ENCODE results near the gene BANP. TPM values are rescaled to one million over a fixed set of nuclear protein-coding genes. Genes with fewer than 3 reads are reported as not detected.
"Not testable (repeated sequence)": the region's sequence is repeated elsewhere in the genome, so short reads cannot be mapped to it uniquely, and the experiment has no call there.

The BANP gene
- total RNA-seq, 1 donor from 2014 or later, result 34.3 TPM

DNA sequence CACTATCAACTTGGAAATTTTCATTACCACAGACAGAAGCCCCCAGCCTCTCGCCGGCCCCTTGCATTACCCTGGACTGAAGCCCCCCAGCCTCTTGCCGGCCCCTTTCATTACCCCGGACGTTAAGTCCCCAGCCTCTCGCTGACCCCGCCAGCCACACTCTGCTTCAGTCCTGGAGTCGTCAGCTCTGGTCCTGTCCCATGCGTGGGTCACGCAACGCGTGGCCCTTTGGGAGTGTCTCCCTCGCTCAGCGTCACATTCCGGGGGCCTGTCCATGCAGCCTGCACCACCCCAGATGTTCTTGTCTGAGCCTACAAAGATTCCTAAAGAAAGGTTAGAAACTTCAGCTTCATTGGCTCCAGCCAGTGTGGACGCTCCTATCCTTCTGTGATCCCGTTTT, 153.1 kb downstream of the BANP start:
- DNase-seq, result not testable (repeated sequence)

DNA sequence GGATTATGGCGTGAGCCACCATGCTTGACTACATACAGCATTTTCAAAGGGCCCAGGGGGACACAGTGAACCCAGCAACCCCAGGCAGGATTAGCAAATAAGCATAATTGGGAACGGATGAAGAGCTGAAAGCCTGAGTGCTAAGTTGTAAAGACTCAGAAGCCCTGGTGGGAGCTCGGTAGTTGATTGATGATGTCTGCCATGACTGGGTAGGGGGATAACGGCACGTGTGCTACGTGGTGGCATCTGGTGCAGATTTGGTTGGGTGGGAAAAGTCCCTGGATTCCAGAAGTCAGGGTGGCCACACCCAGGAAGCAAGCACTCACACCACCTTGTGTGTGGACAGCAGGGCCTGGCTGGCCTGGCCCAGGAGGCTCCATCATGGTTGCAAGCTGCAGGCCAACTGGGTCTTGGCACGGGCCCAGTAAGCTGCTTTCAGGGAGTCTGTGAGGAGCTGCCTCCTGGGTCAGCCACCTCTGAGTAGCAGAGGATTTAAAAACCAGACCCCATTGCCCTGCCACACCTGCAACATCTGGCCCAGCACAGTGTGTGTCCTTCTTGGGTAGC, 154.4 kb downstream of the BANP start:
- not testable (repeated sequence) for DNase-seq

DNA sequence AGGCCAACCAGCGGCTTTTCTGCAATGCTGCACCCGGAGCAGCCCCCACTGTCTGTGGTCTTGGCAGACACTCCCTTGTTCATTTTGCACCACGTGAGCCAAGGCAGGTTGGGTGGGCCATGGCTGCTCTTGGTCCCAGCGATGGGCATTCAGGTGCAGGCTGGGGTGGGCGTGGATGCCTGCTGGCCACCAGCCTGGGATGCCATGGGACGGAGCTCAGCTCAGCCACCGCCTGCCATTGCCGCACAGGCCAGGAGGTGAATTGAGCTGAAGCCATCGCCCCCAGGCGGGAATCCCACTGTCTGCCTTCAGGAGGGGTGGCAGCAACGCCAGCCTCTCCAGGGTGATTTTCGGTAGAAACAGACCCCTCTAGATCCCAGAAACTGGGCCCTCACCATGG, 155.3 kb downstream of the BANP start:
- not testable (repeated sequence) for DNase-seq

DNA sequence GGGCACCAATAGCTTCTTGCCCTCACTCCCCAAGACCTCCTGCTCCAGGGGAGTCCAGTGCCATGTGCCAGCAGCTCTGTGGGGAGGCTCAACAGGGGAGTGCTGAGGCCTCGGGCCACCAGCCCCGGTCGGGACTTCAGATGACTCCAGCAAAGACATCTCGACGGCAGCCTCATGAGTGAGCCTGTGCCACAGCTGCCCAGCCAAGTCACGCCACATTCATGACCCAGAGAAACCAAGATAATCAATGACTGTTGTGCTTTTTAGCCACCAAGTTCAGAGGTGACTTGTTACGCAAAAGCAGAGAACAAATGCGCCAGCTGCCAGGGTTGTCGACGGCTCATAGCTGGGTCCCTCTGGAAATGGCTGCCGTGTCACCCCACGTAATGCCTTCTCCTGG, 157.5 kb downstream of the BANP start:
- DNase-seq, result no peak

DNA sequence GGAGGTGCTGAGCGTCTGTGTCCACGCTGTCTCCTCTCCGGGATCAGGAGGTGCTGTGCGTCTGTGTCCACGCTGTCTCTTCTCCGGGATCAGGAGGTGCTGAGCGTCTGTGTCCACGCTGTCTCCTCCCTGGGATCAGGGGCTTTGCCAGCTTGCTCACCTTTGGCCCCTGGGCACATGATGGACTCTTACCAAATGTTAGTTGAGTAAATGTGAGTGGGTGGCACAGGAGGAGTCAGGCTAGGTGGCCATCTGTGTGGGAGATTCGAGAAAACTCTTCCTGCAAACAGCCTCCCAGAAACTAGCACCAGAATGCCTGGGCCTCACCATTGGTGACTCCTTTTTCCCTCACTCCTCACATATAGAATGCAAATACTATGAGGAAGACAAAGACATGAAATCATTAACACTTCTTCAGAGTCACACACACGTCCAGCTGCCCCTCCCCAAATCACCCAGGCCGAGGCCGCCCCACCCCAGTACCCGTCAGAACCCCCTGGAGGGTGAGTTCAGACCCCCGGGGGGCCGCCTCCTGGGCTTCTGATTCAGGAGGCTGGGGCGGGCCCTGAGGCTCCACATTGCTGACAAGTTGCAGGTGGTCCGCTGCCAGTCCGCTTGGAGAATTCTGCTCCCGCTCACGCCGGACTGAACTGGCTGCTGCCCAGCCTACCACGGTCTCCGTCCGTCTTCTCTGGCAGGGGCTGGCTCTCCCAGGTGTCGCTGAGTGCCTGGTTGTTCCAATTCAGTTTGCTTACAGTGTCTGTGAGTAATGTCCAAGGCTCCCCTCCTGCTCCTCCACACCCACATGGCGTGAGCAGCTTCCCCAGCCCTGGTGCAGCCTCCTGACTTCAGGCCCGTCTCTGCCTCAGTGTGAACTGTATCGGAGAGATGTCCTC, 158.7 kb downstream of the BANP start:
- not testable (repeated sequence) for DNase-seq

DNA sequence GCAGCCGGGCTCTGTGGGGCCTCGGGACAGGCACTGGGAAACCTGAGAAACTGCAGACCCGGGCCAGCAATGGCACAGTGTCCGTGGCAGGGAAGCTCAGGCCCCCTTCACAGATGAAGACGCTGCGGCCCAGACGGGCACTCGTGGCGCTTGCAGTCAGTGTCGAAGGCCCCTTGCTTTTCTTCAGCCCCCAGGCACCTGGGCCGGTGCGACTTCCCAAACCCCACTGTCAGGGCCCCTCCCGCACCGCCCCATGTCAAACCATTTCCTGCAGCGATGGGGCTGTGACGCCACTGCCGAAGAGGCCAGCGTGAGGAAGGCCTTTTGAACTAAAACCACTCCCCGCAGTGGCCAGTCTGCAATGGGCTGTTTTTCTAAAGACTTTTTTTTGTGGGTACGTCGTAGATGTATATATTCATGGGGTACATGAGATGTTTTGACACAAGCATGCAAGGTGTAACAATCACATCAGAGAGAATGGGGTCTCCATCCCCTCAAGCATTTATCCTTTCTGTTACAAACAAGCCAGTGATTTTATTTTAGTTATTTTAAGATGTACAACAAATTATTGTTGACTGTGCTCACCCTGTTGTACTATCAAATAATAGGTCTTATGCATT, 159.8 kb downstream of the BANP start:
- not testable (repeated sequence) for DNase-seq

DNA sequence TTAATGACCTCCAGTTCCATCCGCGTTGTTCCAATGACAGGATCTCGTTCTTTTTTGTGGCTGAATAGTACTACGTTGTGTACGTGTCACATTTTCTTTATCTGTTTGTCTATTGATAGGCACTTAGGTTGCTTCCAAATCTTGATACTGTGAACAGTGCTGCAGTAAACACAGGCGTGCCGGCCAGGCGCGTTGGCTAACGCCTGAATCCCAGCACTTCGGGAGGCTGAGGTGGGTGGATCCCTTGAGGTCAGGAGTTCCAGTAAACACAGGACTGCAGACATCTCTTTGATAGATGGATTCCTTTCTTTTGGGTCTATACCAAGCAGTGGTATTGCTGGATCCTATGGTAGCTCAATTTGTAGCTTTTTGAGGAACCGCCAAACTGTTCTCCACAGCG, 160.7 kb downstream of the BANP start:
- DNase-seq, result not testable (repeated sequence)

DNA sequence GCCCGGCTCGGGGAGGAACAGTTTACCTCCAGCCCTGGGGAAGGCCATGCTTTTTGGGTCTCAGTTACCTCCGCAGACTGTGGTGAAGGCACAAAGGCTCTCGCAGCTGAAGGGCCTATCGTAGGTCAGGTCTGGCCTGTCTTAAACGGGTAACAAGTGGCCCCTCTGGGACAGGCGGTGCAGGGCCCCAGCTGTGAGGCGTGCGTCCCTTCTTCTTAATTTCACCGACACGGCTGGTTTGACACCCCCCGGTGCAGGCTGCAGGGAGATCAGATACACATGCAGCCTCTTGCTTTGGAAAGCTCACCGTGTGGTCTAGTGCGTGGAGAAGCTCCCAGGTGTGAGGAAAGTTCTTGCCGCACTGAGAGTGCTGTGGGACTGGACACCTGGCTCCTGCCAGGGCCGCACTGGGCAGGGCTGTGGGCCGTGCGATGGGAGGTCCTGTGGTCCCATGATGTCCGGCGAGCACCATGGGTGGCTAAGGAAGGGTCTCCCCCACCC, 162.4 kb downstream of the BANP start:
- no peak for DNase-seq

DNA sequence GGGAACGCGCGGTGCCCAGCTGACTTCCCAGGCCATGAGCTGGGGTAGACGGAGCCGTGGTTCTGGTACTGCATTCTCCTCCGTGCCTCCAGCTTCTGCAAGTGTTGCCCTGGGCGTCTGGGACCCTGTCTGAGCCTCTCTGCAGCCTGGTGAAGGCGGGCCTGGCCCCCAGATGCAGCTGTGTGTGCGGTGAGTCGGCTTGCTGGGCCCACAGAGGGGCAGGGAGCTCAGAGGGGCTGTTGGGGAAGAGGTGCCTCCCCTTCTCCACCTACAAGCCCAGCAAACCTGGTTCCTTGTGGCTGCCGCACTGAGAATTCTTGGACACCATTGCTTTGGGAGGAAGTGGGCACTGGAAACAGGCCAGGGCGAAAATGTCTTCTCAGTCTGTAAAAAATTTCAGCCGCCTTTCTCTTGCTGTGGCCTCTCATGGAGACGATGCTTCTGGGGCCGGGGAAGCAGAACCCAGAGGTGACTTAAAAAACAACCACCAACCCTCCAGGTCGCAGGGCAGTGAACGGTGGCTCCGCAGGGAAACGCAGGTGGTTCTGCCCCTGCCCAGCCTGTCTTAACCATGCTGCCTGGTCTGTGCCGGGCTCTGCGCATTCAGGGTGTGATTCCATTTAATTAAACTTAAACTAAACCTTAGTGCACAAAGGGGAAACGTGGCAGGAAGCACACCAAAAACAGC, 163.5 kb downstream of the BANP start:
- DNase-seq, result not testable (repeated sequence)

DNA sequence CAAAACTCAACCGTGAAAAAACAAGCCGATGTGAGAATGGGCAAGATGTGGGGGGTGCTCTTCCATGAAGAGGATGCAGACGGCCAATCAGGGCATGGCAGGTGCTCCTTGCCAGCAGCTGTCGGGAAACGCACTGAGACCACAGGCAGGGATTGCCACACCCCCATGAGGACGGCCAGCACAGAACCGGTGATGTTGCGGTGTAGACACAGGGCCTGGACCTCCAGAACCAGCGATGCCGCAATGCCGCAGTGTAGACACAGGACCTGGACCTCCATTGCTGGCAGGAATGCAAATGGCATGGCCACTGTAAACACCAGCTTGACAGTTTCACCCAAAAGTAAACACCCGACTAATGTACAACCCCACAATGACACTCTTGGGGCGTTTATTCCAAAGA, 164.9 kb downstream of the BANP start:
- DNase-seq, result no peak

DNA sequence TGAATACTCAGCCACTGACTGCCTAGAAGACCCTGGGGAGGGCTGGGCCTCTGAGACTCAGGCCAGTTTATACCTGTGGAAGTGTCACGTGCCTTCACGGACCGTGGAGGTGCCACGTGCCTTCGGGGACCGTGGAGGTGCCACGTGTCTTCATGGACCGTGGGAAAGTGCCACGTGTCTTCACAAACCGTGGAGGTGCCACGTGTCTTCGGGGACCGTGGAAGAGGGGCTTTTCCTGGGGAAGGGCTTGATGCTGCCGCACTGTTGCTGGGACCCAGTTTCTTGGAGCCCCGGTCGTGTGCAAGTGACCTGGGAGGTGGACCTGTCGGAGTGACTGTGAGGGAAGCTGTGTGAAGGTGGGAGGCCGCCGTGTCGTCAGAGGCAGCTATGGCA, 166.2 kb downstream of the BANP start:
- DNase-seq, result no peak

DNA sequence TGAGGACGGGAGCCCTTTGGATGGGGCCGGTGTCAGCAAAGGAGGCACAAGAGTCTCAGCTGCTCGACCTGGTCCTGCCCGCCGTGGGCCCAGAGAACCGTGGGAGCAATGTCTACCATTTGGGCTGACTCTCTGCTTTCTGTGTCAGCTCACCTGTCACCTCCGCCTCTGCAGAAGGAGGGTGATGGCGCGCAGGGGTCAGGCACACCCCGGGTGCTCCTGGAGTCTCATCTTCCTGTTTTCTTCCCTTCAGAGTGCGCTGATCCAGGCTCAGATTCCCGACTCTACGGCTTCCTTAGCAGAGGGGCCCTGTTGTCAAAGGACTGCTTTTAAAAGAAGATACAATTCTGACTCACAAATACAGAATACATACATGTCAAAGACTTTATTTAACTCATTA, 167.1 kb downstream of the BANP start:
- no peak for DNase-seq

DNA sequence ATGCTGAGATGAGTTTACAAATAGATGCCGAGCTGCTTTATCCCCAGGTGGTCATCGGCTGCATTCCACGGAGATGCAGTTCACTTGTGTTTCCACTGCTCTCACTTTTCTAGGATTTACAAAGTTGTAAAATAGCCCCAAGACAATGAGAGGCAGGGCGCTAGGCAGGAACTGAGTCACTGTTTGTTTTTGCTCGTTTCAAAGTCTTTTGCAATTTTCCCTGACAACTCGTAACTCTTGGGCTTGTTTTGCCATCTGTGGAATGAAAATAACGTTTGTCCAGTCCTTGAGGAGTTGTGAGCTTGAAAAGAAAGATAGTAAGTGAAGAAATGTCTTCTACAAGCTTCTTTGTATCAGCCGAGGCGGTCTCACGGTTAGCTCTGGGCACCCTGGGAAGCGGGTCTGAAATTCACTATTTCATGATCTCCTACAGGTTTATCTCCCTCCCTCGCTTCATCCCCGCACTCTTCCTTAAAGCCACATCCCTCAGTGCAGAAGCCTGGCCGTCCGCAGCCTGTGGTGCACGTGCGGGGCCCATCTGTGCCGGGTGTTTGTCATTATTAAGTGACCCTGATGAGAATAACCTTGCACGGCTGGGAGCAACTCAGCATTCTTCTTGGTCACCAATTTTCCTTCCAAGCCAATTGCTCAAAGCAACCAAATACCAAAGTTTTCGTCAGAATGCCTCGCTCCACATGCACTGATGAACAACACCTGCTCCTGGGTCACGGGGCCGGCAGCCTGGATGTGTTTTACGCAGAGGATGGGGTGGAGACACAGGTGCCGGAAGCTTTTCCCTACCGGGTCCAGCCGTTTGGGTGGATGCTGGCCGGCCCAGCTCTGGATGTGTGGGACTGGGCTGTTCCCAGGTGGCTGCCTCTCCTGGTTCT, 167.9 kb downstream of the BANP start:
- DNase-seq, result not testable (repeated sequence)

DNA sequence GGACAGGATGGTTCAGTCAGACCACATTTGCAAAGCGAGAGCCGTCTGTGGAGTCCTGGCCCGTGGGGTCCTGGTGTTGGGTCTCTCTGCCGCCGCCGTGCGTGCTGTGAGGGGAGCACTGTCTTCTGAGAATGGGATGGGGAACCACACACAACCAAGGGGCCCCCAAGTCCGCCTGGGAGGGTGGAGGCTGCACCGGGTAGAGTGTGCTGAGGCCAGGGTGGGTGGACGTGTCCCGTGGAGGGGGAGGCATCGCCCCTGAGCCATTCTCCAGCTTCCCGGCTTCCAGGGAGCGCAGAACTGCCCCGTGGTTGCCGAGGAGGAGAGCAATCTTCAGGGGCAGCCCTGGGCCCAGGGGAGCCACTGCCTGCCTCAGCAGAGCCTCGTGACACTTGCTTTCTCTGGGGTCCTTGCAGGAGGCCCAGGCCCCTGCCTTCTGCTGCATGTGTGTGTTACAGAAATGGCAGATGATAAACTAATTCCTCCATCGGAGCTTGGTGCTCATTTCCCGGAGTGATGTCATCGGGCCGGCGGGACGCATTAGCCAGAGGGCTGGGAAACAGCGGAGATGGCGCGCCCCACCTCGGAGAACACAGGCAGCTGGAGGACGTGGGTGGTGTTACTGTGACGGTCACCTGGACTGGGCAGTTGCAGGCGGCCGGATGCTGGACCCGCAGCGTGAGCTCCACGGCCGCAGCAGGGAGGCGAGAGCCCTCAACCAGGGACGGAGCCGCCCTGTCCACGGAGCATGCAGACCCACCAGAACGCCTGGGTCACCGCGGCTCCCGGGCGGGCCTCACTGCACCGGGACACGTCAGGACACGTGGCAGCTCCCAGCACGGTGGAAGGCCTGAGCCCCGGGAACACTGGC, 168.9 kb downstream of the BANP start:
- not testable (repeated sequence) for DNase-seq

DNA sequence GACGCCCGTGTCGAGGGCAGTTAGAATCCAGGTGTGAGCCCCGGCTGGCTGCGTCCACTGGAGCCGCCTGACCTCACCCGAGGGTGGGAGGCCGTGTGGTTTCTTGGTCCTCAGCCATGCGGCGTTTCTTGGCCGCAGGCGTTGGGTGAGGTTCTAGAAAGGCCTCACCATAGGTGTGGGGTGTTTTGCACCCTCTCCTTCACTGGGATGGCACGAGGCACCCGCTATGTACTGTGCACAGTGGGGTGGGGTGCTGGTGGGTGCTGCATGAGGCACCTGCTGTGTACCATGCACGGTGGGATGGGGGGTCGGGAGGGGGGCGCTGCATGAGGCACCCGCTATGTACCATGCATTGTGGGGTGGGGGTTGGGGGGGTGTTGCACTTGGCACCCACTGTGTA, 169.6 kb downstream of the BANP start:
- DNase-seq, result no peak

DNA sequence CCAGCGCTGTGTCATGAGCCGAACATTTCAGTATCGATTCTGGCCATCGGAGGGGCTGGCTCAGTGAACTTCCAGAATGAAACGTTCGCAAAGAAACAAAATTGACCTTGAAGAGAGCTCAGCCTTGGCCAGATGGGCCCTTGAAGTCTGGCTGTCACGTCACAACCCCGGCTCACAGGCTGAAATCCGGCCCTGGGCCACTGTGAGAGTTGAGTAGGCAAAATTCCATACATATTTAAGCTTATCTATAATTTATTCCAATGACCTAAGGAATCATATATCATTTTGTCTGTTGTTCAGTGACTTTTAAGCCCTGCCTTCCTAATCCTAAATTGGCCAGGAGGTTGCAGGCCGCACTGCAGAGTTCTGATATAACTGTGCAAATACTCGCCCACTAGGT, 170.2 kb downstream of the BANP start:
- not testable (repeated sequence) for DNase-seq

DNA sequence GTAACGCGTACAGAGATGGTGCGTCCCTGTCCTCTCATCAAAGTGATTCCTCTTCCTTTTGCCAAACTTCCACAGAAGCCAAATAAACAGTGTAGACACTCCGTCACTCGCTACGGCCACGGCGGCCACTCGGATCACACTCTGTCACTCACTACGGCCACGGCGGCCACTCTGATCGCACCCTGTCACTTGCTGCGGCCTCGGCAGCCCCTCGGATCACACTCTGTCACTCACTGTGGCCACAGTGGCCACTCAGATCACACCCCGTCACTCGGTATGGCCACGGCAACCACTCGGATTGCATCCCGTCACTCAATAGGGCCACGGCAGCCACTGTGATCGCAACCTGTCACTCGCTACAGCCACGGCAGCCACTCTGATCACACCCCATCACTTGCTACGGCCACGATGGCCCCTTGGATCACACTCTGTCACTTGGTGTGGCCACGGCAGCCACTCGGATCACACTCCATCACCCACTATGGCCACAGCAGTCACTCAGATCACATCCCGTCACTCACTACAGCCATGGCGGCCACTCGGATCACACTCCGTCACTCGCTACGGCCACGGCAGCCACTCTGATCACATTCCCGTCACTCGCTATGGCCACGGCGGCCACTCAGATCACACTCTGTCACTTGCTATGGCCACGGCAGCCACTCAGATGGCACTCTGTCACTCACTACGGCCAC, 170.8 kb downstream of the BANP start:
- DNase-seq, result no peak

All from occipital lobe (tissue), 2 donors.